Measurements from ENCODE around the gene HDAC5.
A peak's percentile ranks its signal among the peaks of the same experiment; 100 is the strongest.

The HDAC5 gene

DNA sequence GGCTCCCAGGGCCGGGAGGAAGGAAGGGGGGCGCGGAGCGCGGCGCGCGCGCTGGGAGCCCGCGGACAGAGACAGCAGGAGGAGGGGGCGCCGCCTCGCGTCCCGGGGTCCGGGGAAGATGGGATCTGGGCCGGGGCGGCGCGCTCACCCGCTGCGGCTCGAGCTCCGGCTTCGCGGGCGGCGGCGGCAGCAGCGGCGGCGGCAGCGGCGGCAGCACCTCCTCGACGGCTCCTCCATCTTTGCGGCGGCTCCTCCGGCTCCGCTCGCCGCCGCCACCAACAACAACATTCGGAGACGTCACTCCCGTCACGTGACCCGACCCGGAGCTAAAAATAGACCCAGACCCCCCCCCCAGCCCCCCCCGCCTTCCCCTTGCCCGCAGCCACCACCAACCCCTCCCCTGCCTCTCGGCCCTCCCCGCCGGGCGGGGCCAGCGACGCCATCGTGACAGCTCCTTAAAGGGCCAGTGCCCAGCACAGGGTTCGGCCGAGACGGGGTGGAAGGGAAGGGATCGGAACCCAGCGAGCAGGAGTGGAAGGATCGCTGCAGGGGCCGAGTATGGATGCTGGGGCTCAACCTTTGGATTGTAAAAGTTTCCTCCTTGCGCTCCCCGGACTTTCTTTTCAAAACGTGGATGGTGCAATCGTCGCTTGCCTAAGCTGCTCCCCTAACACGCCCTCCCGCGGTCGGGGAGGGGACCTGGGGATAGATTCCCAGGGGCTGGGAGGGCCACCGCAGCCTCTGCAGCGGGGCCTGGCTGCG is at the start of gene HDAC5:
TSS of gene HDAC5 (minus strand) at position 286 of the 762 bp plus-strand sequence. CDS start 6,126 bp downstream, outside the sequence.
- Histone ChIP-seq H4K20me1 (peaks cover 45% of the 10 kb centered on the region), H3K27me3 (no peaks in the 10 kb centered on the region), H3K9me3 (no peaks in the 10 kb centered on the region), H3K4me2 (peak within 1 kb of the TSS; percentile 95), H3K27ac (peak within 1 kb of the TSS; percentile 99), H3K36me3 (peaks cover 16% of the 10 kb centered on the region; the same call in 1 of the 2 replicates), H3K9ac (peak within 1 kb of the TSS; percentile 98), H3K4me3 (peak within 1 kb of the TSS; percentile 99), H3K4me1 (peaks cover 52% of the 10 kb centered on the region)
- TF ChIP-seq Cebpa-rat (IDR thresholded peaks at IDR 0.05), result peak; percentile 91

DNA sequence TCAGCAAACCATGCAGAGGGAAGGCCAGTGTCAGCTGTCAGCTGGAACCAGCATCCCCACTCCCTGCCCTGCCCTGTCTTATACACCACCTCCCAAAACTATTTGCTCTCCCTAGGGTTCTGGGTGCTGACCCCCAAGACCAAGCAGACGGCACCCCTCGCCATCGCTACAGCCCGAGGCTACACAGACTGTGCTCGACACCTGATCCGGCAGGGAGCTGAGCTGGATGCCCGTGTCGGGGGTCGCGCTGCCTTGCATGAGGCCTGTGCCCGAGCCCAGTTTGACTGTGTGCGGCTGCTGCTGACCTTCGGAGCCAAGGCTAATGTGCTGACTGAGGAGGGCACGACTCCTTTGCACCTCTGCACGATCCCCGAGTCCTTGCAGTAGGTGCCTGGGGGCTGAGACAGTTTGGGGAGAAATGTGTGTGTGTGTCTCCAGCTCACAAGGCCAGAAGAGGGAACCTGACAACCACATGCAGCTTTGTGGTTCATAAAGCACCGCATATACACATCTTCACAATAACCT is 48.6 kb upstream of the HDAC5 start:
- H3K36me3 ChIP-seq, result peaks cover 43% of the 10 kb centered on the region
- no peaks in the 10 kb centered on the region for H3K9me3 ChIP-seq
- H3K4me3 ChIP-seq, result no peak overlapping the region
- H3K4me1 ChIP-seq, result peaks cover 50% of the 10 kb centered on the region
- no peak for TF ChIP-seq Cebpa-rat (IDR thresholded peaks at IDR 0.05)
- peaks cover 4% of the 10 kb centered on the region; the same call in 1 of the 2 replicates for H4K20me1 ChIP-seq
- H3K27ac ChIP-seq, result no peak overlapping the region
- H3K9ac ChIP-seq, result 0 out of 2 replicates have a peak overlapping the region, but pooled peaks have one; percentile 5
- H3K27me3 ChIP-seq, result no peaks in the 10 kb centered on the region
- no peak overlapping the region for H3K4me2 ChIP-seq

DNA sequence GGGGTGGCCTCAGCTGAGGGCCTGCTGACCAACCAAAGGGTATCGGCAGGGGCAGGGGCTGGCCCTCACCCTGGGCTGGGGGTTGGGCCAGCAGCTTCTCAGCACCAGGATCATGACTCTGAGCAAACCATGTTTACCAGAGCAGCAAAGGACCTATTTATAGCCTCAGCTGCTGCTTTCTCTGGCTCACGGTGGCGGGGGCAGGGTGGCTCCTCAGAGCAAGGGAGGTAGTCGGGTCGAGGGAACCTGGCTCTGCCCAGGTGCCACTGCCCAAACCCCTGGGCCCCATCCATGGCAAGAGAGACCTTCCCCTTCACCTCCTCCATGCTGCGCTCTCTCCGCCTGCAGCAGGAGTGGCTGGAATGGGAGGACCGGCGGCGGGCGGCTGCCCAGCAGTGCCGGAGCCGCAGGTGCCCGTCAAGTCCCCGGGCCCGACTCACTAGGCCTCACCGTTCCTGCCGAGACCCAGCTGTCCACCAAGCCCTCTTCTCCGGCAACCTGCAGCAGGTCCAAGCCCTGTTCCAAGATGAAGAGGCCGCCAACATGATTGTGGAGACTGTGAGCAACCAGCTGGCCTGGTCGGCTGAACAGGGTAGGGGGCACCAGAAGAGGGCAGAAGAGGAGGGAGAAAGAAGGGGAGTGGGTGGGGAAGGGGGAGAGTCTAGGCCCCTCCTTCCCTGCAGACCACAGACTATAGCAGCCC is 47.2 kb upstream of the HDAC5 start, which contains the start of gene ASB16:
TSS of gene ASB16 (plus strand) at position 206 of the 703 bp plus-strand sequence. CDS start at position 292, 86 bp downstream.
- Histone ChIP-seq H3K27ac (peak within 1 kb of the TSS; percentile 81), H3K9ac (peak within 1 kb of the TSS; percentile 70)
- no peak for TF ChIP-seq Cebpa-rat (IDR thresholded peaks at IDR 0.05)

DNA sequence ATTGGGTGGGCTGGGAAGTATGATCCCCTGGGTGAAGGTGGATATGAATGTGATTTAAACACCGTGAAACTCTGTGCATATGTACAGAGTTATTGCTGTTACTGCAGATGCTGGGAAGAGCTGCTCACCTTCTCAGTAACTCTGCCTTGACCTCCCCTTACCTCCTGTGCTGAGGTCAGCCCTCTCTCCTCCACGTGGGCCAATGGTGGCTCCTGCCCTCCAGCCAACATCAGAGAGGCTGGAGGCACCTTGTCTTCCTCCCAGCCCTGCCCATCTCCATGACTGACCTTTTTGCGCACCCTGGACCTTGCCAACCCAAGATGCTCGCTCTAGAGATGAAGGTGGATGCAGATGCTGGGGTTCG is 46.7 kb upstream of the HDAC5 start:
- Histone ChIP-seq H3K9ac (peak overlapping the region; percentile 70), H3K4me3 (peak overlapping the region; percentile 15; the same call in 1 of the 2 replicates), H3K4me2 (peak overlapping the region; percentile 82), H3K4me1 (peaks cover 50% of the 10 kb centered on the region), H4K20me1 (no peaks in the 10 kb centered on the region), H3K27me3 (no peaks in the 10 kb centered on the region), H3K36me3 (peaks cover 28% of the 10 kb centered on the region), H3K9me3 (no peaks in the 10 kb centered on the region), H3K27ac (peak overlapping the region; percentile 81)
- no peak for TF ChIP-seq Cebpa-rat (IDR thresholded peaks at IDR 0.05)

More for the DNA sequence above, 47.2 kb upstream of the HDAC5 start, which contains the start of gene ASB16:
- no peaks in the 10 kb centered on the region for H4K20me1 ChIP-seq
- peak within 1 kb of the TSS; percentile 82 for H3K4me2 ChIP-seq
- H3K27me3 ChIP-seq, result no peaks in the 10 kb centered on the region
- H3K4me3 ChIP-seq, result peak within 1 kb of the TSS; percentile 15; the same call in 1 of the 2 replicates
- H3K9me3 ChIP-seq, result no peaks in the 10 kb centered on the region
- H3K36me3 ChIP-seq, result peaks cover 33% of the 10 kb centered on the region
- peaks cover 50% of the 10 kb centered on the region for H3K4me1 ChIP-seq

DNA sequence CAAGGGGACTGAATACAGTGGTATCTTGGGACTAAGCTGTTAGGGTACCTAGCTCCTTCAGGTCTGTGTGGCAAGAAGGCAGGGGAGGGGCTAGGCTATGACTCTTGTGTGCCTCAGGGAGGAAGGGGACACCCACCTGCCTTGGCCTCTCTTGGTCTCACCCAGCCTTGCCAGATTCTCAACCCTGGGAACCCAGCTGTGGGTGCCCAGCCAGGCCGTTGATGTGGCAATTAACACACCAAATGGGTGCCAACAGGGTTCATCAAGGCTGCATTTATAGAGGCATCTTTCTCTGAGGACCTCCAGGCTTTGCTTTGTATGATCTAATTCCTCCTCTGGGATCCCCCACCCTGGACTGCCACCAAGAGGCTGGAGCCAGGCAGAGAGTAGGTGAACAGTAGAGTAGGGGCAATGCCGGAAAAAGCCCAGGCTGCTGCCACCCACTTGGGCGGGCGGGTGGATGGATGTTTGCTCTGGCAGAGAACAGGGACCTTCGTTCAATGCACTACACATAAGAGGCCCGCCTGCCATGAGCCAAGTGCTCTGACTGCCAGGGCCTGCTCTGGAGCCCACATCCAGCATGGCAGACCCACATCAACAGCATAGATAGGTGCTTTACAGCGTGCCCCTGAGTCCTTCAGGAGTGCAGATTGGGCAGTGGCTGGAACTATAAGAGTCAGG is 43.9 kb upstream of the HDAC5 start:
- Histone ChIP-seq H3K36me3 (peaks cover 27% of the 10 kb centered on the region), H3K27ac (0 out of 2 replicates have a peak overlapping the region, but pooled peaks have one; percentile 18), H3K4me2 (no peak overlapping the region), H3K9ac (0 out of 2 replicates have a peak overlapping the region, but pooled peaks have one; percentile 17), H3K4me3 (no peak overlapping the region), H3K4me1 (peaks cover 50% of the 10 kb centered on the region), H4K20me1 (no peaks in the 10 kb centered on the region), H3K27me3 (no peaks in the 10 kb centered on the region), H3K9me3 (no peaks in the 10 kb centered on the region)
- no peak for TF ChIP-seq Cebpa-rat (IDR thresholded peaks at IDR 0.05)

DNA sequence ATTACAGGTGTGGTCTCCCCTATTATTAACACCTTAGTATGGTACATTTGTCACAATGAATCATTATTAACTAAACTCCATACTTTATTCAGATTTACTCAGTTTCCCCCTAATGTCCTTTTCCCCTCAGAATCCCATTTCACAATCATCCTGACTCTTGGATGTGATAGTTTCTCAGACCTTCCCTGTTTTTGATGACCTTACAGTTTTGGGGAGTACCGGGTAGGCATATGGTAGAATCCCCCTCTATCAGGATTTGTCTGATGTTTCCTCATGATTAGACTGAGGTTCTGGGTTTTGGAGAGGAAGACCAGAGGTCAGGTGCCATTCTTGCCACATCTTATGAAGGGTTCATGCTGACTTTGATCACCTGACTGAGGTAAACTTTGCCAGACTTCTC is 41.0 kb upstream of the HDAC5 start:
- no peaks in the 10 kb centered on the region for H3K9me3 ChIP-seq
- no peaks in the 10 kb centered on the region for H4K20me1 ChIP-seq
- TF ChIP-seq Cebpa-rat (IDR thresholded peaks at IDR 0.05), result no peak
- H3K27me3 ChIP-seq, result no peaks in the 10 kb centered on the region
- peaks cover 39% of the 10 kb centered on the region for H3K36me3 ChIP-seq
- no peak overlapping the region for H3K4me2 ChIP-seq
- H3K4me1 ChIP-seq, result peaks cover 45% of the 10 kb centered on the region
- no peak overlapping the region for H3K9ac ChIP-seq
- no peak overlapping the region for H3K4me3 ChIP-seq
- no peak overlapping the region for H3K27ac ChIP-seq

DNA sequence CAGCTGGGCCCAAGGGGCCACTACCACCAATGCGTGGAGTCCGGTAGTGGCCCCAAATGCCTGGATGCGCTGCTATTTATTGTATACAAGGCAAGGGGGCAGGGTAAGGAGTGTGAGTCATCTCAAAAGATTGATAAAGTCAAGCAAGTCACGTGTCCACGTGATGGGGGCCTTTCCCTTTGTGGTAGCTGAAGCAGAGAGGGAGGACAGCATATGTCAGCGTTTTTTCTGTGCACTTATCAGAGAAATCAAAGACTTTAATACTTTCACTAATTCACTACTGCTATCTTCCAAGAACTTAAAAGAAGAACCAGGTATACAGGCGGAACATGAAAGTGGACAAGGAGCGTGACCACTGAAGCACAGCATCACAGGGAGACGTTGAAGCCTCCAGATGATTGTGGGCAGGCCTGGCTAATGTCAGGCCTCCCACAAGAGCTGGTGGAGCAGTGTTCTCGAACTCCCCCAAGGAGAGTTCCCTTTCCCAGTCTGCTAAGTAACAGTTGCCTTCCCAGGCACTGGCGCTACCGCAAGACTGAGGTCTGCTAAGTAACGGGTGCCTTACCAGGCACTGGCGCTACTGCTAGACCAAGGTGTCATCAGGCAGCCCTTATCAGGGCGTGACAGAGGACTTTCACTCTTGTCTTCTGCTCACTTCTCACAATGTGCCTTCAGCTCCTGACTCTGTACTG is 36.2 kb upstream of the HDAC5 start:
- no peak for TF ChIP-seq Cebpa-rat (IDR thresholded peaks at IDR 0.05)
- Histone ChIP-seq H4K20me1 (no peaks in the 10 kb centered on the region), H3K27ac (peak overlapping the region; percentile 68), H3K27me3 (no peaks in the 10 kb centered on the region), H3K4me3 (no peak overlapping the region), H3K4me1 (peaks cover 48% of the 10 kb centered on the region), H3K4me2 (peak overlapping the region; percentile 75), H3K9me3 (no peaks in the 10 kb centered on the region), H3K9ac (peak overlapping the region; percentile 18; the same call in 1 of the 2 replicates), H3K36me3 (peaks cover 70% of the 10 kb centered on the region)

DNA sequence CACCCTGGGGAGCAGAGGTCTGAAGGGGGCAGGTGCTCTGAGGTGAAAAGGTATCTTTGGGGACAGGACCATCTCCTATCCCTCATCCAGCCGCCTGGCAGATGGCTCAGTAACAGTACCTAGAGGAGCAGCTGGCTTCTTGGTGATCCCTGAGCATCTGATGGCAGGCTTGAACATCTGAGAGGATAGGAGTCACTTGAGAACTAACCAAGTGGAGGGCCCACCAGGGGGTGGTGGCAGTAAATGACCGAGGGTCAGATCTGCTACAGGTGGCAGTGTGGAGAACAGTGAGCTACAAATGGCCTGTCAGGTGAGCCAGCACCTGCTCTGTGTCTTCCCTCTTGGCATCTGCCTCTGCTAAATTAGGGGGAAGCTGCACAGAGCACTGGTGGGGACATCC is 32.0 kb upstream of the HDAC5 start:
- Histone ChIP-seq H3K27me3 (no peaks in the 10 kb centered on the region), H4K20me1 (peaks cover 9% of the 10 kb centered on the region; the same call in 1 of the 2 replicates), H3K36me3 (peaks cover 78% of the 10 kb centered on the region), H3K4me3 (no peak overlapping the region), H3K27ac (no peak overlapping the region), H3K4me2 (no peak overlapping the region), H3K4me1 (peaks cover 43% of the 10 kb centered on the region), H3K9me3 (no peaks in the 10 kb centered on the region), H3K9ac (no peak overlapping the region)
- TF ChIP-seq Cebpa-rat (IDR thresholded peaks at IDR 0.05), result no peak

DNA sequence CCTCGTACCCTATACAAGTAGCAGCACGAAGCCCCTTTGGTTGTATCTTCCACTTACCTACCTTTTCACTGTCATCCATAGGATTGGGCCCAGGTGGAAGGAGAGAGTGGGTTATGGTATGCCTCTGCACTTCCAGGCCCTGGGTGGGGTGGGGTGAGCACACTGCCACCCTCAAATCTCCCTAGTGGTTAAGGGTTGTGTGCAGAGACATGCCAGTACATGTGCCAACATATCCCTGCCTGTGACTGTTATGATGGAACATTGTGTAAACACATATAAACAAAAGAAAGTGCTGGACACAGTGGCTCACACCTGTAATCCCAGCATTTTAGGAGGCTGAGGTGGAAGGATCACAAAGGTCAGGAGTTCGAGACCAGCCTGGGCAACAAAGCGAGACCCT is 29.4 kb upstream of the HDAC5 start:
- Histone ChIP-seq H4K20me1 (peaks cover 9% of the 10 kb centered on the region; the same call in 1 of the 2 replicates), H3K4me1 (peaks cover 37% of the 10 kb centered on the region), H3K27ac (no peak overlapping the region), H3K4me2 (no peak overlapping the region), H3K36me3 (peaks cover 97% of the 10 kb centered on the region), H3K9ac (no peak overlapping the region), H3K27me3 (no peaks in the 10 kb centered on the region), H3K9me3 (no peaks in the 10 kb centered on the region), H3K4me3 (no peak overlapping the region)
- TF ChIP-seq Cebpa-rat (IDR thresholded peaks at IDR 0.05), result no peak
